ENCODE measurements around the gene COX20.

GRCh38 chr1:244863491-244864252, 28.2 kb downstream of the COX20 start:
- TF ChIP-seq CTCF (IDR thresholded peaks at IDR 0.05), result no peak
- no peak for TF ChIP-seq POLR2A (IDR thresholded peaks at IDR 0.05)
